ENCODE measurements around the gene C16orf96.
"Not testable (repeated sequence)": the region's sequence is repeated elsewhere in the genome, so short reads cannot be mapped to it uniquely, and the experiment has no call there.

C16orf96 gene

GRCh38 chr16:4572715-4573114, 16.6 kb downstream of the C16orf96 start:
- TF ChIP-seq EZH2 (IDR thresholded peaks at IDR 0.05; ENCODE audit: borderline replicate concordance, low read depth, low read length, severe bottlenecking): no peak
- TF ChIP-seq CTCF (IDR thresholded peaks at IDR 0.05; ENCODE audit: borderline replicate concordance, extremely low read depth, low read length, poor library complexity, severe bottlenecking): no peak
- DNase-seq (no peak), ATAC-seq (ENCODE audit: insufficient read depth, low read depth) (no peak)
- Histone ChIP-seq H3K27me3 (ENCODE audit: insufficient read depth, low read length, poor library complexity) (no peaks in the 10 kb centered on the region), H3K4me3 (ENCODE audit: low read depth in 1 of 2, low read length in 2 of 2) (no peak overlapping the region), H3K4me1 (ENCODE audit: insufficient read depth, low read length) (no peaks in the 10 kb centered on the region), H3K9ac (ENCODE audit: low read depth, low read length) (no peak overlapping the region), H3K9me3 (ENCODE audit: insufficient read depth, low read length, severe bottlenecking) (no peaks in the 10 kb centered on the region), H3K36me3 (ENCODE audit: insufficient read depth, low read length) (no peaks in the 10 kb centered on the region), H2AFZ (ENCODE audit: low read depth, low read length) (no peak overlapping the region), H3K27ac (ENCODE audit: low read length) (no peak overlapping the region), H3K79me2 (ENCODE audit: insufficient read depth, low read length) (no peaks in the 10 kb centered on the region), H3K4me2 (ENCODE audit: insufficient read depth, low read length) (no peak overlapping the region), H4K20me1 (ENCODE audit: insufficient read depth, low read length) (no peaks in the 10 kb centered on the region)

- H4K20me1 ChIP-seq (ENCODE audit: insufficient read depth, low read length); H3K79me2 ChIP-seq (ENCODE audit: insufficient read depth, low read length); H3K9ac ChIP-seq (ENCODE audit: low read depth, low read length); ATAC-seq (ENCODE audit: insufficient read depth, low read depth); DNase-seq; H3K4me2 ChIP-seq (ENCODE audit: insufficient read depth, low read length); H3K27me3 ChIP-seq (ENCODE audit: insufficient read depth, low read length, poor library complexity); H3K9me3 ChIP-seq (ENCODE audit: insufficient read depth, low read length, severe bottlenecking); H3K27ac ChIP-seq (ENCODE audit: low read length); H3K4me1 ChIP-seq (ENCODE audit: insufficient read depth, low read length); H3K36me3 ChIP-seq (ENCODE audit: insufficient read depth, low read length); H3K4me3 ChIP-seq (ENCODE audit: low read depth in 1 of 2, low read length in 2 of 2); H2AFZ ChIP-seq (ENCODE audit: low read depth, low read length): not testable (repeated sequence)
Observed at GRCh38 chr16:4573926-4574325, 17.8 kb downstream of the C16orf96 start.

- Histone ChIP-seq H3K27me3 (ENCODE audit: insufficient read depth, low read length, poor library complexity) (no peaks in the 10 kb centered on the region), H3K9me3 (ENCODE audit: insufficient read depth, low read length, severe bottlenecking) (no peaks in the 10 kb centered on the region), H3K4me1 (ENCODE audit: insufficient read depth, low read length) (no peaks in the 10 kb centered on the region), H3K79me2 (ENCODE audit: insufficient read depth, low read length) (no peaks in the 10 kb centered on the region), H4K20me1 (ENCODE audit: insufficient read depth, low read length) (no peaks in the 10 kb centered on the region), H3K9ac (ENCODE audit: low read depth, low read length) (no peak overlapping the region), H2AFZ (ENCODE audit: low read depth, low read length) (no peak overlapping the region), H3K4me2 (ENCODE audit: insufficient read depth, low read length) (no peak overlapping the region), H3K27ac (ENCODE audit: low read length) (no peak overlapping the region), H3K36me3 (ENCODE audit: insufficient read depth, low read length) (no peaks in the 10 kb centered on the region), H3K4me3 (ENCODE audit: low read depth in 1 of 2, low read length in 2 of 2) (no peak overlapping the region)
- ATAC-seq (ENCODE audit: insufficient read depth, low read depth) (no peak), DNase-seq (no peak)
- no peak for TF ChIP-seq EZH2 (IDR thresholded peaks at IDR 0.05; ENCODE audit: borderline replicate concordance, low read depth, low read length, severe bottlenecking)
- peak; percentile 9 for TF ChIP-seq CTCF (IDR thresholded peaks at IDR 0.05; ENCODE audit: borderline replicate concordance, extremely low read depth, low read length, poor library complexity, severe bottlenecking)
Observed at GRCh38 chr16:4574919-4575705, 19.0 kb downstream of the C16orf96 start.

GRCh38 chr16:4576008-4576407, 19.9 kb downstream of the C16orf96 start:
- DNase-seq (no peak), ATAC-seq (ENCODE audit: insufficient read depth, low read depth) (no peak)
- Histone ChIP-seq H3K79me2 (ENCODE audit: insufficient read depth, low read length) (no peaks in the 10 kb centered on the region), H3K4me3 (ENCODE audit: low read depth in 1 of 2, low read length in 2 of 2) (no peak overlapping the region), H3K9me3 (ENCODE audit: insufficient read depth, low read length, severe bottlenecking) (no peaks in the 10 kb centered on the region), H3K4me1 (ENCODE audit: insufficient read depth, low read length) (no peaks in the 10 kb centered on the region), H2AFZ (ENCODE audit: low read depth, low read length) (no peak overlapping the region), H3K27me3 (ENCODE audit: insufficient read depth, low read length, poor library complexity) (no peaks in the 10 kb centered on the region), H4K20me1 (ENCODE audit: insufficient read depth, low read length) (no peaks in the 10 kb centered on the region), H3K36me3 (ENCODE audit: insufficient read depth, low read length) (no peaks in the 10 kb centered on the region), H3K27ac (ENCODE audit: low read length) (no peak overlapping the region), H3K4me2 (ENCODE audit: insufficient read depth, low read length) (no peak overlapping the region), H3K9ac (ENCODE audit: low read depth, low read length) (no peak overlapping the region)
- no peak for TF ChIP-seq CTCF (IDR thresholded peaks at IDR 0.05; ENCODE audit: borderline replicate concordance, extremely low read depth, low read length, poor library complexity, severe bottlenecking)
